Stimulated activated naive CD4-positive, alpha-beta T cell (primary cell): ENCODE data around the gene PDE3A.
"Not testable (repeated sequence)": the region's sequence is repeated elsewhere in the genome, so short reads cannot be mapped to it uniquely, and the experiment has no call there.

Experiments
- DNase-seq, 6 experiments: peaks; one replicate each; lab custom pipeline; 2025; lab: John Stamatoyannopoulos, UW

Gene PDE3A

GRCh38 chr12:20374795-20375194 is 6.5 kb downstream of the PDE3A start:
- DNase-seq: no peak

- DNase-seq: no peak
These were observed 7.2 kb downstream of the PDE3A start for GRCh38 chr12:20375560-20375959.

- DNase-seq: no peak
These were observed 8.6 kb downstream of the PDE3A start for GRCh38 chr12:20376984-20377383.

GRCh38 chr12:20377750-20378149 is 9.4 kb downstream of the PDE3A start:
- no peak for DNase-seq

GRCh38 chr12:20382117-20382516 is 13.8 kb downstream of the PDE3A start:
- no peak for DNase-seq

GRCh38 chr12:20383612-20384011 is 15.3 kb downstream of the PDE3A start:
- no peak for DNase-seq

- DNase-seq: not testable (repeated sequence)
These were observed 16.5 kb downstream of the PDE3A start for GRCh38 chr12:20384836-20385235.

- DNase-seq: no peak
These were observed 22.5 kb downstream of the PDE3A start for GRCh38 chr12:20390846-20391245.

- no peak for DNase-seq
These were observed 24.0 kb downstream of the PDE3A start for GRCh38 chr12:20392339-20392738.

GRCh38 chr12:20393707-20394106 is 25.4 kb downstream of the PDE3A start:
- no peak for DNase-seq

GRCh38 chr12:20395791-20396550 is 27.6 kb downstream of the PDE3A start:
- no peak for DNase-seq

GRCh38 chr12:20398686-20399085 is 30.3 kb downstream of the PDE3A start:
- DNase-seq: no peak

GRCh38 chr12:20400003-20400402 is 31.7 kb downstream of the PDE3A start:
- DNase-seq: no peak

GRCh38 chr12:20403230-20403629 is 34.9 kb downstream of the PDE3A start:
- no peak for DNase-seq

GRCh38 chr12:20404576-20405346 is 36.4 kb downstream of the PDE3A start:
- no peak for DNase-seq

- DNase-seq: no peak
These were observed 41.5 kb downstream of the PDE3A start for GRCh38 chr12:20409607-20410377.

GRCh38 chr12:20410734-20411133 is 42.4 kb downstream of the PDE3A start:
- DNase-seq: no peak

- no peak for DNase-seq
These were observed 43.0 kb downstream of the PDE3A start for GRCh38 chr12:20411345-20411744.

- DNase-seq: no peak
These were observed 46.7 kb downstream of the PDE3A start for GRCh38 chr12:20415028-20415427.

- DNase-seq: no peak
These were observed 47.3 kb downstream of the PDE3A start for GRCh38 chr12:20415641-20416040.

- DNase-seq: no peak
These were observed 52.2 kb downstream of the PDE3A start for GRCh38 chr12:20420557-20420956.

- DNase-seq: no peak
These were observed 53.1 kb downstream of the PDE3A start for GRCh38 chr12:20421421-20421820.

- DNase-seq: no peak
These were observed 55.2 kb downstream of the PDE3A start for GRCh38 chr12:20423557-20423956.
